ENCODE data around the gene SLC29A2.
"Not testable (repeated sequence)": the region's sequence is repeated elsewhere in the genome, so short reads cannot be mapped to it uniquely, and the experiment has no call there.

SLC29A2 gene

GRCh38 chr11:66332371-66333219 is 39.0 kb downstream of the SLC29A2 start:
- no peak for DNase-seq

DNA sequence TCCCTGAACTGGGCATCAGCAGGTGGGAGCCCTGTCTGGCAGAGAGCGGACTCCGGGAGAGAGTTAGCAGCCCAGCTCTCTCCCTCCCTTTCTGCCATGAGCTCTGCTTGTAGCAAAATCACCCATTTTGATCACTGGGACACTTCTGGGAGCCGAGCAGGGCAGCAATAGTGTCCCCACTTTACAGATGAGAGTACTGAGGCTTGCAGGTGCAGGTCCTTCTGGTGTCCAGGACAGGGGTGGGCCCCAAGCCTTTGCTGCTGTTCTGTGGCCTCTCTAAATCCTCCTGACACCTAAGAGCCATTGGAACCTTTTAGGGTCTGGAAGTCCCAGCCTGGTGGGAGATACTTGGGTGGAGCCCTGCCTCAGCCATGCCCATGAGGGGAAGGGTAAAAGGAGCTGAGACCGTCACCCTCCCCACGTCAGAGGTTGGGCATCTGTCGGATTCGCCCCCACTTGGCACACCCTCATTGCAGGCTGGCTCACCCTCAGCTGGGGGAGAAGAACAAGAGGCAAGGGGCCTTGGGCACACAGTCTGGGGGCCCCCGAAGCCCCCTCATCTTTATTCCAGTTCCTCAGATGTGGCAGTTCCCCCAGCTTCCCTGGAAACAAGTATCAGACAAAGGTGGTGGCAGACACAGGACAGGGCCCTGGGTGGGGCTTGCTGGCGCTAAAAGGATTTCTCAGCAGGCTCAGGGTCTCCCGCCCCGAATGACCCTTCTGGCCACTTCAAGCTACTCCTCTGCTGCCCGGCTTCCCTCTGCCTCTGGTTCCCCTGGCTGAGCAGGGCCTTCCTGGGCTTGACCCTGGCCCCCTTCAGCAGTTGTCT is 39.8 kb downstream of the SLC29A2 start:
- no peak for DNase-seq

GRCh38 chr11:66330931-66331330 is 40.6 kb downstream of the SLC29A2 start:
- DNase-seq: no peak

DNA sequence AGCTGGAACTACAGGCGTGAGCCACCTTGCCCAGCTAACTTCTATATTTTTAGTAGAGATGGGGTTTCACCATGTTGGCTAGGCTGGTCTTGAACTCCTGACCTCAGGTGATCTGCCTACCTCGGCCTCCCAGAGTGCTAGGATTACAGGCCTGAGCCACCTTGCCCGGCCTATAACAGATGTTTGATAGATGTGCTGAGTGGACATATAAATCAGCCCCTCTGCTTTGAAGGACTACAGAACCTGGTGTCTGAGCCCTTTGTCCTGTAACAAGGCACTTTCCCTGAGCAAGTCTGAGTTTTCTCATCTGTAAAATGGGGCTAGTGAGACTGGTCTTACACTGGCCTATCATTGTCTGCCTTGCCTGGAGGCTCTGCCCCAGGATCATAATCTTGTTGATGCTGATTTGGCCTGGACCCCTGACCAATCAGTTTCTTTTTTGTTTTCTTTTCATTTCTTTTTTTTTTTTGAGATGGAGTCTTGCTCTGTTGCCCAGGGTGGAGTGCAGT is 42.3 kb downstream of the SLC29A2 start:
- DNase-seq: no peak

DNA sequence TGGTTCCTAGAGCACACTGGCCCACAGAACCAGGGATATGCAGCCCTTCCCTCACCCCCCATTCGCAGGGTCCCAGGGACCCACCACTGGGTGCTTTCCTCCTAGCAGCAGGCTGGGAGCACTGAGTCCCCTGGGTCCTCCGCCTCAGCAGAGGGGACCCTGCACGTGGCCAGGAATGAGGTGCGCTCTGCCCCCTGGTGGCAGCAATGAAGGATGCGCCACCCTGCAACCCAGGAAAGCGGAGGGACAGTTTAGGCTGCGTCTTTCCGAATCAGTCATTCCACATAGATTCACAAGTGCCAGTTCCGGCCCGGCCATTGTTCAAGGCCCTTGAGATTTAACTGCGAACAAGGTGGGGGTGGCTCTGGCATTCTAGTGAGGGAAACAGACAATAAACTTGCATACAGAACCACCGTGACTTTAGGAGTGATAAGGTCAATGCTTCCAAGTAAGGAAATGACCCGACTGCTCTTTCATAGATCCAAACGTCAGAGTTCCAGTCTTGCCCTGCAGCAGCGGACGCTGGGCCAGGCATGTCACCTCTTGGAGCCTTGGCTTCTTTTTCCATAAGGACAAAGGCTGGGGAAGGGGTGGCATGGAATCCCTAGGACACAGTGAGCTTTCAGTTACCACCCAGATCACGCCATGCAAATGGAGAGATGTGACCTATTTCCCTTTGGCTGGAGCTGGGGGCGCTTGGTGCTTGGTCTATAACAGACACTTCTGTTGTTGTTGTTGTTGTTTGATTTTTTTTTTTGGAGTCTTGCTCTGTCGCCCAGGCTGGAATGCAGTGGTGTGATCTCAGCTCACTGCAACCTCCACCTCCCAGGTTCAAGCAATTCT is 43.0 kb downstream of the SLC29A2 start:
- DNase-seq: peak; percentile 90

DNA sequence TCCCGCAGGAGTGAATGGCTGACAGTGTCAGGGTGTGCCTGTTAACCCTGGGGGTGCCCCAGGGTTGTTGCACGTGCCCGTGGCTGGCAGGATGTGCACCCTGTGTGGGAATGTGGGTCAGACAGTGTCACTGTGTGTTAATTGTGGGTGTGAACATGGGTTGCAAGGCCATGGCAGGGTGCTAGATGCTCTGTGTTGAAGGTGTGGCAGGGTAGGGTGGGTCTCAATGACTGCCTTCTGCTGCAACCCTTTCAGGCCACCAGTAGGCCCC is 43.6 kb downstream of the SLC29A2 start:
- DNase-seq: no peak

- DNase-seq: no peak
These were observed 44.2 kb downstream of the SLC29A2 start for GRCh38 chr11:66327171-66328030.

GRCh38 chr11:66326261-66327111 is 45.1 kb downstream of the SLC29A2 start:
- no peak for DNase-seq

DNA sequence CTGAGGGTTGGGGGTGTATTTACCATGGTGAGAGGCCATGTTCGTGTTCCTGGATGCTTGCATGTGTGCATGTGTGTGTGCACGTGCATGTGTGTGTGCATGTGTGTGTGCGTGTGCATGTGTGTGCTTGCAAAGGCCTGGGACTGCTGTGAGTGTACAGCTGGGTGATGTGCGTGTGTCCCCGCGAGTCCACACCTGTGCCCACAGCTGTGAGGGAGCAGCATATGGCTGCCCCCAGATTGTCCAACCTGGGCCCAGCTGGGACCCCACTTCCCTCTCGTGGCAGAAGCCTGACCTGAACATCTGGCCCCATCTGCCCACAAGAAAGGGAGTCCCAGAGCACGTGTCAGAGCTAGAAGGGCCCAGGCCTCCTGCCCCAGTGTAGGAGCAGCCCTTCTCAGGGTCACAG is 46.3 kb downstream of the SLC29A2 start:
- DNase-seq: no peak

DNA sequence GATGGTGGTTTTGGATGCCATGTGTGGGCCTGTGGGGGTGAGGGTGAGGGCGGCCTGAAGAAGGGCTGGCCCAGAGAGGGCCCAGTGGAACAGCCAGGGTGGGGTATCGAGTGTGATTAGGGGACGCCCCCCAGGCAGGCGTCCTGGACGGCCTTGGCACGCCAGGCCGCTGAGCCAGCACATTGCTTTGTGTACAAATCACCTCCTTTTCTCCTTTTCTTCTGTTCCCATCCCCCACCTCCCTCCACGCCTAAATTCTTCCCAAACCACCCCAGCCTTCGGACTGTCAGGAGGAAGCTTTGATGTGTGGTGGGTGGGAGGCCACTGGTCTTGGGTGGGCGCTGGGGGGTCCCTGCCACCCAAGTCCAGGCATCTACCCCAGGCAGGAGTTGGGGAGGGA is 46.9 kb downstream of the SLC29A2 start:
- no peak for DNase-seq

- no peak for DNase-seq
These were observed 47.9 kb downstream of the SLC29A2 start for GRCh38 chr11:66323684-66324083.

GRCh38 chr11:66322732-66323427 is 48.7 kb downstream of the SLC29A2 start:
- no peak for DNase-seq

DNA sequence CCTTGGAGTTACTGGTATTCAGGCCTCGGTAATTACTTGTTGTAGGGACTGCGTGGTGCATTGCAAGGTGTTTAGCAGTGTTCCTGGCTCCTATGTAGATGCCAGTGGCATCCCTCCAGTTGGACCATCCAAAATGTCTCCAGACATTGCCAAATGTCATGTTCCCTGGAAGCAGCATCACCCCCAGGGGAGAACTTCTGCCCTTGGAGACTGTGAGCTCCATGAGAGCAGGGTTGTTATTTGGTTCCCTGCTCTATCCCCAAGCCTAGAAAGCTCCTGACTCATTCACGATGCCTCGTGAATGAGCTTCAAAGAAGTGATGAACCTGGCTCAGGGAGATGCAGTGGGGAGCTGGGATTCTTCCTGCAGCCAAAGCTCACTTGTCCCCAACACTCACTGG is 50.0 kb downstream of the SLC29A2 start:
- DNase-seq: no peak

DNA sequence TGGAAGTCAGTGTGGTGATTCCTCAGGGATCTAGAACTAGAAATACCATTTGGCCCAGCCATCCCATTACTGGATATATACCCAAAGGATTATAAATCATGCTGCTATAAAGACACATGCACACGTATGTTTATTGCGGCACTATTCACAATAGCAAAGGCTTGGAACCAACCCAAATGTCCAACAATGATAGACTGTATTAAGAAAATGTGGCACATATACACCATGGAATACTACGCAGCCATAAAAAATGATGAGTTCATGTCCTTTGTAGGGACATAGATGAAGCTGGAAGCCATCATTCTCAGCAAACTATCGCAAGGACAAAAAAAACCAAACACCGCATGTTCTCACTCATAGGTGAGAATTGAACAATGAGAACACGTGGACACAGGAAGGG is 50.8 kb downstream of the SLC29A2 start:
- not testable (repeated sequence) for DNase-seq

GRCh38 chr11:66320289-66320688 is 51.3 kb downstream of the SLC29A2 start:
- DNase-seq: not testable (repeated sequence)

DNA sequence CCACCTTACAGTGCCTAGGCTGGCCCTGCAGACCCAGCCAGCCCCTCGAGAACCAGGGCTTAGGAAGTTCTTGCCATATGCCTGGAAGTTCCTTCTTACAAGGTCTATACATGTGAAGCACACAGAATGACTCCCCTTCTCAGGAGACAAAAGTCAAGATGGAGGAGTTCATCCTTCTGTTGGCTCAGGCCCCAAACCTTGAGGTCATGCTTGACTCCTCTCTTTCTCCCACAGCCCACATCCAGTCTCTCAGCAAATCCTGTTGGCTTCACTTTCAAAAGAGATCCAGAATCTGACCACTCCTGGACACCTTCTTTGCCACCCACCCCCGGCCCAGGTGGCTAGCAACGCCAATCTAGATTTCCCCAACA is 53.0 kb downstream of the SLC29A2 start:
- DNase-seq: no peak

- DNase-seq: no peak
These were observed 53.6 kb downstream of the SLC29A2 start for GRCh38 chr11:66317723-66318599.

DNA sequence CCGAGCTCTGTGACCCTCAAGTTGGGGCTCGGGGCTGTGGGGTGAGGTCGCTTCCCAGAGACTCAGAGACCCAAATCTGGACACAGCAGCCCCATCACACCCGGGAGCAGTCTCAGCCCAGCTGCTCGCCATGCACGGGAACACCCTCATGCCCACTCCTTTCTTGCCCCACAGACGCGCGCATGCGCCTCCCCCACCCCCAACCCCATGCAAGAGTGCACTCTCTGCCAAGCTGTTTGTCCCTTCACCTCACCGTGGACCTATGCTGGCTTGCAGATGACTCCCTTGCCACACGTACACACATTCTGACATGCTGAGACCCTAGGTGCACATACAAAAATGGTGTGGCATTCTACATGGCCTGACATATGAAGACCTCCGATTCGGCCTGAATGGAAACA is 54.2 kb downstream of the SLC29A2 start:
- peak; percentile 47 for DNase-seq

- peak; percentile 64 for DNase-seq
These were observed 54.7 kb downstream of the SLC29A2 start, which contains the start of gene CD248 for GRCh38 chr11:66316849-66317251. Gene CD248, minus strand, starts transcription at chr11:66317044. Its CDS starts 17 bp downstream, at chr11:66317027.

Measured in DMS53 (cell line).